A204.1 (cell line): Measurements from ENCODE around the gene DSPP.
"Not testable (repeated sequence)": the region's sequence is repeated elsewhere in the genome, so short reads cannot be mapped to it uniquely, and the experiment has no call there.

Experiments
- FAIRE-seq: peaks from 2 replicates; lab custom pipeline; 2012; peaks lifted over from hg19 to GRCh38; lab: Jason Lieb, UNC

The DSPP gene

GRCh38 chr4:87608229-87608628 lies at the start of gene DSPP:
DSPP (plus strand) TSS chr4:87608529; CDS start chr4:87610909, 2,380 bp downstream.
- no peak for FAIRE-seq

- no peak for FAIRE-seq
These were observed 49.1 kb upstream of the DSPP start for GRCh38 chr4:87559090-87559837.

- no peak for FAIRE-seq
These were observed 47.5 kb upstream of the DSPP start for GRCh38 chr4:87560802-87561201.

DNA sequence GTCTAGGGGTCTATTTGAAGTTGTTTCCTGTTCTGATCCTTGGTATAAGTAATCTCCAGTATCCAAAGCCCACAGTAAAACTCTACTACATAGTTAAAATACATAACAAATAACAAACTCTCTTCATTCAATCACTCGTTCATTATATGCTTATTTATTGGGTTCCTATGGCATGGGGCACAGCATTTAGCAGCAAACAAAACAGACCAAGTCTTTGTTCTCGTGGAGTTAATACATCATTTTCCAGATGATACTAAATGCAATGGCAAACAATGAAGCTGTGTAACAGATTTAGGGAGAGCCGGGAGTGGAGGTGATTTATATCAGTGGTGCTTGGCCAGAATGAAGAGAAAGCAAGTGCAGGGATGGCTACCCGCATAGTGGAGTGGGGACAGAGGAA lies 42.6 kb upstream of the DSPP start:
- no peak for FAIRE-seq

DNA sequence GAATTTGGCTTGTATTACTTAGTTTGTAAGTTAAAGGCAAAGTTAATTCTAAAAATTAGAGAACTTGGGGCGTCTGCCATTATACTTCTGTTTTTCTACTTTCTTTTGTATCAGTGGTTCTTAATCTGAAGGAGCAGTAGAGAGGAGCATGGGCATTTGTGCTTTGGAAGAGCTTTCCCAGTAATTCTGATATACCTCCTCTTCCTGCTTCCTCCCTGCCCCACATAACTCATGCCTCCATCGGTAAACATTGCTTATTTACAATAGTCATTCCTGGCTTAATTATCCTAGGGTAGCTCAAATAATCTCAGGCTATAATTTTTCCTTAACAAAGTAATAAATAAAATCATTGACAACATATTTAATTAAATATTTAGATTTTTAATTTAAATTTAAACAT lies 42.1 kb upstream of the DSPP start:
- no peak for FAIRE-seq

- FAIRE-seq: no peak
These were observed 41.1 kb upstream of the DSPP start for GRCh38 chr4:87567191-87567590.

DNA sequence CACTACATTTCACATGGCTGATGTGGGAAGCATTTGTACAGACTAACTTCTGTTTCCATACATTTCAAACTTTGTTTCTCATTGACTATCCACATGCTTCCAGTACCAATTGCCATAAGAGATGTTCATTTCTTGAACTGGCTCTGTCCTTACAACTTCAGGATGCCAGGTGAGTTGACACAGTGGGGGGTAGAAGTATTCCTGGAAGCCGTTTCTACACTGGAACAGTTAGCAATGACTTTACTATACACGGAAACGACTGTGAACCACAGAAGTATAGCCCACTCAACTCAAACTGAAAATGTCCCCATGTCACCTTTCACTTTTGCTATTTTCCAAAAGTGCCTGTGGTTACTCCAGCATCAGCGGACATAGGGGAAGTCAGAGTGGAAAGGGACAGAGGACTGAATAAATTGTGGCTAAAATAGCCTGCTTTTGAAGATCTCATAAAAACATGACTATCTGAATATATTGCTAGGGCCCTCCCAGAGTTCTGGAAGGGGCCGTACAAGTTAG lies 38.0 kb upstream of the DSPP start:
- no peak for FAIRE-seq

- FAIRE-seq: not testable (repeated sequence)
These were observed 34.0 kb upstream of the DSPP start for GRCh38 chr4:87574376-87574775.

GRCh38 chr4:87574996-87575395 lies 33.3 kb upstream of the DSPP start:
- no peak for FAIRE-seq

DNA sequence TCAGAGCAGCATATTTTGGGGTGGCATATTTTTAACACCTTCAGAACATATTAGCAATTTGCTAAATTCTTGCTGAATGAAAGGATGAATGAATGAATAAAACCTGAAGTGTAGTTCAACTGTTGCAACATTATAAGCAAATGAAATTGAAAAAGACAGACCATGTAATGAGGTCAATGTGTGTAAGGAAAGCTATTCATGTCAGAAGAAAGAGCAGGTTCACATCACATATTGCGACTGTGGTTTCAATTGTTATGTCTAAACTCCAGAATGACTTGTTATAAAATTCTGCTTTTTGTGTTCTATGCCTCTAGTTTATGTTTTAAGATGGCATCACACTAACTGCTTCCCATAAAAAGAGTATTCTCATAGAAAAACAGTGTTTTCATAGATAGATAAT lies 32.9 kb upstream of the DSPP start:
- FAIRE-seq: no peak

- FAIRE-seq: no peak
These were observed 32.3 kb upstream of the DSPP start for GRCh38 chr4:87575983-87576382.

DNA sequence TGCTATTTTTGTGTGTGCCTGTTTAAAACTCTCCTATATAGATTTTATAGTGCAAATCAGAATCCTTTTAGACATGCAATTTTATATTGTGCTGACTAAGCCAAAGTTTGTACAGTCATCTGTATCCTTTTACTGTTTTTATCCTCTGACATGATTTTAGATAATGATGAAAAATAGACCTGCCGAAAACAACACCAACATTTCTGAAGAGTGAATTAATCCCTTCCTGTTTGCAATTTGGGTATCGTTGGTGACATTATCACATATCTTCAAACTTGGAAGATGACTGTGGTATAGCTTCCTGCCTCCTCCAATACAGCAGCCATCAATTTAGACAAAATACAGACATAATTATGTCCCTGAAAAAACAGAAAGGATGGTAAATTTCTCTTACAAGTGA lies 28.9 kb upstream of the DSPP start:
- no peak for FAIRE-seq

DNA sequence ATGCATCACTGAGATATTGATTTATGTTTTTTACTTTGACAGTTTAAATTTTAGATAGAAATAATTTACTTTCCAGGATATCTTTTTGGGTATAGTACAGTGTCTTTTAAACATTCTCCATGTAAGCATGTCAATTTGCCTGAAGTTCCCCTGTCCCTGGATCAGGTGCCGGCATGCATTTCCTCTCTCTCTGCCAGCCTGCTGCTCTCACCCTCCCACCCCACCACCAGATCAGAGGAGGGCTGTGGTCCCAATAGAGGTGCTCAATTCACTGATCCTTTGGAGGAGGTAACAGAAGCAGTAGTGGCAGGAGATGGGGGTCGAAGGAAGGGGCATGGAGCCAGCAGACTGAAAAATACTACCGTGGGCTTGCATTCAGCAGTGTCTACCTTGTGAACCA lies 28.3 kb upstream of the DSPP start:
- no peak for FAIRE-seq

- no peak for FAIRE-seq
These were observed 24.0 kb upstream of the DSPP start for GRCh38 chr4:87584222-87584908.

- no peak for FAIRE-seq
These were observed 18.8 kb upstream of the DSPP start for GRCh38 chr4:87589531-87589930.

GRCh38 chr4:87592124-87592523 lies 16.2 kb upstream of the DSPP start:
- no peak for FAIRE-seq

DNA sequence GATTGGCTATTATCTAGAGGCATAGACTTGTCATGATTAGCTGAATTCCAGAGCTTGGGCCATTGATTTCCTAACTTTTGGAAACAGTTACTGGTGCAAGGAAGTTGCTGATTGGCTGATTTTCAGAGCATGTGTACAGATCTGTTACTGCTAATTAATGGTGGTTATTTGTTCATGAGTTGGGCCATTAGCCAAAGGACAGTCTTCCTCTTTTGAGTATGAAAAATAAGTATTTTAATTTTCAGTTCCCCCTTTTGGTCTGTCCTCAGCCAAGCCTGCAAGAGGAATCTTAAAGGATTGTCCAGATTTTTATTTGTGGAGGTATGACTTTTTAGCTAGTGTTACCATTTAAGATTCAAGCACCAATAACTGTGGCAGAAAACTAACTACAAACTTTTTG lies 7.0 kb upstream of the DSPP start:
- FAIRE-seq: no peak

GRCh38 chr4:87614292-87614890 lies 6.1 kb downstream of the DSPP start:
- FAIRE-seq: no peak

- no peak for FAIRE-seq
These were observed 7.9 kb downstream of the DSPP start for GRCh38 chr4:87616268-87616667.

DNA sequence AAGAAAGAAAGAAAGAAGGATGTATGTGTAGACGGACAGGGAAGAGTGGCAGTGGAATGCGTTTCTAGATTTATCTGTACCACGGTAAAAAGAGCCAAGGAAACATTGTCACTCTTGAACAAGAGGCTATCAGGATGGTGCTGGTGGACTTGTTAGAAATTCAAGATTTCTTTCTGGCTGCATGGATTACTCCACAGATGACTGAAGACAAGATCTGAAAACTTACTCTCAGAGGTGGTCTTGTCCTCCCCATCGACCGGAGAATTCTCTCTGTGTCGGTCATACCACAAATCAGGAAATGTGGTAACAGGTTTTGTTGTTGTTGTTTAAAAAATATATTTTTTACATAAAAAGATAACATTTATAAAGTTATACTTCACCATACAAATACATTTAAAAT lies 11.8 kb downstream of the DSPP start:
- FAIRE-seq: no peak

DNA sequence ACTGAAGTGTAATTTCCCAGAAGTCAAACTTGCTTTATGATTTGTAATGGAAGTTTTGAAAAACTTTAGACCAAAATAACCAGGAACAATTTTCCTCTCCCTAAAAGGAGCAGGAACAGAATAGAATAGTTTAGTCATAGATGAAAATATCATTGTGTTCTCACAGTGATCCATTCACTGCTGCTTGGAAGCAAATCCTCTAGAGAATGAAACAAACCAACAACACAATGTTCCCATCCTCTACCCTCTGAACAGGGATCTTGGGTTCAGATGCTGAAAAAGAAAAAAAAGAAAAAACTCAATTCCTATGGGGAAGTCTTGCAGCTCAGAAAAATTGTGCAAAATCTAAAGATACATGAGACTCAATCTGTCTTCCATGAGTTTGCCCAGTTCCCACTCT lies 12.2 kb downstream of the DSPP start:
- FAIRE-seq: no peak

DNA sequence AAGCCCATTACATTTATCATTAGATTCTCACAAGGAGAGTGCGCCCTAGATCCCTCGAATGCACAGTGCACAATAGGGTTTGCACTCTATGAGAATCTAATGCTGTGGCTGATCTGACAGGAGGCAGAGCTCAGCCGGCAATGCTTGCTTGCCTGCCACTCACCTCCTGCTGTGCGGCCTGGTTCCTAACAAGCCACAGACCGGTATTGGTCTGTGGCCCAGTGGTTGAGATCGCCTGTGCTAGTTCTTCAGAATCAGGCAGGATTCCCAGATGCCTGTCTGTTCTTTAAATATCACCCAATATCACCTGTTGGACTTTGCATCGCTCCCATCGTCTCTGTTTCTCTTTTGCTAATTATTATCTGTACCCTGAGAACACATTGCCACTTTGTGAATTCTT lies 14.0 kb downstream of the DSPP start:
- no peak for FAIRE-seq

GRCh38 chr4:87624698-87625097 lies 16.4 kb downstream of the DSPP start:
- no peak for FAIRE-seq
